WTC11 (cell line): ENCODE measurements around the gene NCSTN. TPM values are rescaled to one million over a fixed set of nuclear protein-coding genes. Genes with fewer than 3 reads are reported as not detected.

Experiments
- ATAC-seq: fragments of 200-7000 bp; cut with Tn5 transposase; 2 replicates; pipeline ENCODE4 v1.10.0; 2021; ENCODE audit warnings: mild to moderate bottlenecking, moderate library complexity
- CTCF ChIA-PET: fragments of 300-600 bp; sonication (Branson Sonifier 250); formaldehyde crosslinking; loops from one replicate; lab custom pipeline; 2021; ENCODE audit warnings: antibody characterized with exemption; lab: Charles Lee
- POLR2A ChIA-PET: fragments of 350-600 bp; sonication (Branson Sonifier 250); formaldehyde crosslinking; loops from one replicate; lab custom pipeline; 2021; ENCODE audit warnings: antibody characterized with exemption; lab: Charles Lee
- DNase-seq: peaks from one replicate; pipeline ENCODE4 v3.0.0; 2021; ENCODE audit warnings: low spot score
- H3K27ac Mint-ChIP-seq: 2 replicates; pipeline ENCODE4 v1.8.0; 2021; ENCODE audit warnings: mixed read lengths
- H3K27me3 Mint-ChIP-seq: 2 replicates; pipeline ENCODE4 v1.8.0; 2021; ENCODE audit warnings: low read depth, mild to moderate bottlenecking, moderate library complexity, mixed read lengths
- H3K36me3 Mint-ChIP-seq: 2 replicates; pipeline ENCODE4 v1.8.0; 2021; ENCODE audit warnings: mixed read lengths
- H3K4me1 Mint-ChIP-seq: 2 replicates; pipeline ENCODE4 v1.8.0; 2022; ENCODE audit warnings: mixed read lengths
- H3K4me3 Mint-ChIP-seq: 2 replicates; pipeline ENCODE4 v1.8.0; 2021; ENCODE audit warnings: mild to moderate bottlenecking, moderate library complexity, mixed read lengths
- H3K9me3 Mint-ChIP-seq: 2 replicates; pipeline ENCODE4 v1.8.0; 2021; ENCODE audit warnings: mixed read lengths
- AR ChIP-seq: fragments of 250-450 bp; sonication (Bioruptor Pico); IDR thresholded peaks from 2 replicates; pipeline ENCODE4 v1.9.0; 2021; ENCODE audit warnings: mild to moderate bottlenecking
- ATF1 ChIP-seq: sonication (generic); formaldehyde crosslinking; IDR thresholded peaks from 2 replicates; pipeline ENCODE4 v1.8.1; 2023; ENCODE audit warnings: mild to moderate bottlenecking, moderate library complexity, missing genetic modification reagents
- ATF2 ChIP-seq: sonication (generic); formaldehyde crosslinking; IDR thresholded peaks from 2 replicates; pipeline ENCODE4 v1.8.1; 2022; ENCODE audit warnings: low read depth, missing genetic modification reagents, borderline replicate concordance
- CDX4 ChIP-seq: fragments of 250-450 bp; sonication (Bioruptor Pico); IDR thresholded peaks from 2 replicates; pipeline ENCODE4 v1.9.0; 2021; ENCODE audit warnings: moderate library complexity, mild to moderate bottlenecking, inconsistent platforms, borderline replicate concordance
- ESRRA ChIP-seq: sonication (generic); formaldehyde crosslinking; IDR thresholded peaks from 2 replicates; pipeline ENCODE4 v1.8.1; 2022; ENCODE audit warnings: mild to moderate bottlenecking, missing genetic modification reagents, borderline replicate concordance
- FOXK1 ChIP-seq: sonication (generic); formaldehyde crosslinking; IDR thresholded peaks from 2 replicates; pipeline ENCODE4 v1.8.0; 2022; ENCODE audit warnings: mild to moderate bottlenecking, moderate library complexity, missing genetic modification reagents
- HMGXB4 ChIP-seq: sonication (generic); formaldehyde crosslinking; IDR thresholded peaks from 2 replicates; pipeline ENCODE4 v1.8.1; 2023; ENCODE audit warnings: mild to moderate bottlenecking, moderate library complexity, missing genetic modification reagents
- MLX ChIP-seq: sonication (generic); formaldehyde crosslinking; IDR thresholded peaks from 2 replicates; pipeline ENCODE4 v1.8.1; 2023; ENCODE audit warnings: mild to moderate bottlenecking, missing genetic modification reagents, moderate library complexity
- NR2C2 ChIP-seq: sonication (generic); formaldehyde crosslinking; IDR thresholded peaks from 2 replicates; pipeline ENCODE4 v1.8.0; 2022; ENCODE audit warnings: mild to moderate bottlenecking, missing genetic modification reagents
- RORB ChIP-seq: fragments of 250-450 bp; sonication (Bioruptor Pico); IDR thresholded peaks from 2 replicates; pipeline ENCODE4 v1.9.0; 2021; ENCODE audit warnings: mild to moderate bottlenecking
- SOX15 ChIP-seq: fragments of 250-450 bp; sonication (Bioruptor Pico); IDR thresholded peaks from 2 replicates; pipeline ENCODE4 v1.9.0; 2021; ENCODE audit warnings: mild to moderate bottlenecking
- STAT6 ChIP-seq: sonication (generic); formaldehyde crosslinking; conservative IDR thresholded peaks from 2 replicates; pipeline ENCODE4 v1.8.1; 2023; ENCODE audit warnings: mild to moderate bottlenecking, low read depth, missing genetic modification reagents, moderate library complexity
- TEAD4 ChIP-seq: sonication (generic); formaldehyde crosslinking; IDR thresholded peaks from 2 replicates; pipeline ENCODE4 v1.8.0; 2022; ENCODE audit warnings: mild to moderate bottlenecking, missing genetic modification reagents
- USF1 ChIP-seq: sonication (generic); formaldehyde crosslinking; IDR thresholded peaks from 2 replicates; pipeline ENCODE4 v1.8.0; 2022; ENCODE audit warnings: mild to moderate bottlenecking, missing genetic modification reagents
- ZBTB21 ChIP-seq: sonication (generic); formaldehyde crosslinking; IDR thresholded peaks from 2 replicates; pipeline ENCODE4 v1.8.1; 2023; ENCODE audit warnings: mild to moderate bottlenecking, missing genetic modification reagents, borderline replicate concordance
- ZMAT4 ChIP-seq: fragments of 250-450 bp; sonication (Bioruptor Pico); IDR thresholded peaks from 2 replicates; pipeline ENCODE4 v1.9.0; 2021; ENCODE audit warnings: mild to moderate bottlenecking
- ZNF219 ChIP-seq: sonication (generic); formaldehyde crosslinking; IDR thresholded peaks from 2 replicates; pipeline ENCODE4 v1.8.0; 2023; ENCODE audit warnings: missing genetic modification reagents, mild to moderate bottlenecking, borderline replicate concordance
- ZNF317 ChIP-seq: sonication (generic); formaldehyde crosslinking; IDR thresholded peaks from 2 replicates; pipeline ENCODE4 v1.8.1; 2023; ENCODE audit warnings: low read depth, mild to moderate bottlenecking, moderate library complexity, missing genetic modification reagents, borderline replicate concordance
- ZNF396 ChIP-seq: fragments of 250-450 bp; sonication (Bioruptor Pico); IDR thresholded peaks from 2 replicates; pipeline ENCODE4 v1.8.0; 2021; ENCODE audit warnings: mild to moderate bottlenecking, moderate library complexity, borderline replicate concordance
- ZNF423 ChIP-seq: fragments of 250-450 bp; sonication (Bioruptor Pico); IDR thresholded peaks from 2 replicates; pipeline ENCODE4 v2.1.2; 2022; ENCODE audit warnings: mild to moderate bottlenecking, moderate library complexity
- ZSCAN18 ChIP-seq: fragments of 250-450 bp; sonication (Bioruptor Pico); IDR thresholded peaks from 2 replicates; pipeline ENCODE4 v2.1.2; 2022; ENCODE audit warnings: mild to moderate bottlenecking, moderate library complexity
- total RNA-seq: library from RNA; stranded (reverse); gene quantifications from 3 replicates; pipeline ENCODE4 v1.2.3, GENCODE V29; 2021

Gene NCSTN
- total RNA-seq, 1 experiment from 2014 or later: 72.7 TPM

GRCh38 chr1:160315359-160315758 is 27.8 kb upstream of the NCSTN start:
- no peak for ATAC-seq
- Mint-ChIP-seq H3K9me3 (peaks cover 9% of the 10 kb centered on the region), H3K36me3 (peaks cover 79% of the 10 kb centered on the region), H3K4me1 (no peaks in the 10 kb centered on the region), H3K27ac (no peak overlapping the region), H3K4me3 (no peak overlapping the region), H3K27me3 (no peaks in the 10 kb centered on the region)
- DNase-seq: no peak
- CTCF ChIA-PET: interaction anchor here (0.8 kb wide), 1 partner anchor 24 kb away, joined by 3 read pairs; no protein-coding TSS in a partner anchor
- POLR2A ChIA-PET: no interaction called here
- TF ChIP-seq ZNF423 (CRISPR knock-in tag) (no peak), ZNF219 (CRISPR knock-in tag) (no peak), ZNF317 (CRISPR knock-in tag) (no peak), NR2C2 (CRISPR knock-in tag) (no peak), SOX15 (CRISPR knock-in tag) (no peak)

- CTCF ChIA-PET: interaction anchor here (1.6 kb wide), 1 partner anchor 31 kb away, joined by 6 read pairs; no protein-coding TSS in a partner anchor
- no peak for ATAC-seq
- H3K4me3 Mint-ChIP-seq: no peak overlapping the region
- no peak for TF ChIP-seq CDX4
- TF ChIP-seq ZSCAN18: no peak
- TF ChIP-seq AR: no peak
- TF ChIP-seq TEAD4 (CRISPR knock-in tag): no peak
- TF ChIP-seq ESRRA: no peak
- TF ChIP-seq RORB (CRISPR knock-in tag): no peak
- no peak for TF ChIP-seq ATF2
- no peak for TF ChIP-seq HMGXB4
- no peak for TF ChIP-seq ATF1
- TF ChIP-seq ZMAT4 (CRISPR knock-in tag): no peak
- no peak for TF ChIP-seq ZNF396 (CRISPR knock-in tag)
- TF ChIP-seq ZBTB21 (CRISPR knock-in tag): no peak
- no peak for TF ChIP-seq FOXK1 (CRISPR knock-in tag)
- no peak for TF ChIP-seq STAT6 (CRISPR knock-in tag)
- TF ChIP-seq USF1: no peak
- TF ChIP-seq MLX: no peak
Measured at GRCh38 chr1:160322831-160323230, 20.4 kb upstream of the NCSTN start.

More at GRCh38 chr1:160322831-160323230, 20.4 kb upstream of the NCSTN start:
- Mint-ChIP-seq H3K27ac (no peak overlapping the region), H3K36me3 (peaks cover 57% of the 10 kb centered on the region), H3K4me1 (no peaks in the 10 kb centered on the region), H3K9me3 (no peaks in the 10 kb centered on the region), H3K27me3 (no peaks in the 10 kb centered on the region)
- DNase-seq: no peak
- POLR2A ChIA-PET: no interaction called here
